ENCODE data around the gene CSK. TPM values are rescaled to one million over a fixed set of nuclear protein-coding genes. Genes with fewer than 3 reads are reported as not detected.
A peak's percentile ranks its signal among the peaks of the same experiment; 100 is the strongest.

Gene CSK
- total RNA-seq, 1 donor from 2014 or later, result 28.4 TPM

DNA sequence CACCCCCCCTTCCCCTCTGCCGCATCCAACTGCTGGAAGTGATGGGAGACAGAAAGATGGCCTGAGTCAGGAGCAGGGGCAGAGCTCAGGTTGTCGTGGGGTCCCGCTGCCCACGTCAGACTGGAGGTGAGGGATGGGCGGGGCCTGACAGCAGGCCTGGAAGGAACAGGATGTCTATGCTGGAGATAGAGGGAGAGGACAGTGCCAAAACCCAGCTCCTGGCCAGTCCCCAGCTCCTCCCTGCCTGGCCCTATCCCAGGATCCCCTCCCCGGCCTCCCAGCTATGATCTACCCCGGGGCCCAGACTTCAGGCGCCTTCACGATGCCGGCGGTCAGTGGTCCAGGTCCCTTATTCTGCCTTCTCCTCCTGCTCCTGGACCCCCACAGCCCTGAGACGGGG lies 30.7 kb downstream of the CSK start, which contains the start of gene LMAN1L:
LMAN1L (plus strand) TSS at position 303 of the 400 bp plus-strand sequence; CDS start at position 323, 20 bp downstream.
- no peak for TF ChIP-seq CTCF (conservative IDR thresholded peaks at IDR 0.05; ENCODE audit: low read depth, low read length)
- no peak for DNase-seq (ENCODE audit: low read depth)
- H3K4me3 ChIP-seq (ENCODE audit: low read depth, low read length), result no peak within 1 kb of the TSS

GRCh38 chr15:74815121-74815934 lies 33.4 kb downstream of the CSK start:
- DNase-seq (ENCODE audit: low read depth), result no peak
- no peak overlapping the region for H3K4me3 ChIP-seq (ENCODE audit: low read depth, low read length)
- no peak for TF ChIP-seq CTCF (conservative IDR thresholded peaks at IDR 0.05; ENCODE audit: low read depth, low read length)

DNA sequence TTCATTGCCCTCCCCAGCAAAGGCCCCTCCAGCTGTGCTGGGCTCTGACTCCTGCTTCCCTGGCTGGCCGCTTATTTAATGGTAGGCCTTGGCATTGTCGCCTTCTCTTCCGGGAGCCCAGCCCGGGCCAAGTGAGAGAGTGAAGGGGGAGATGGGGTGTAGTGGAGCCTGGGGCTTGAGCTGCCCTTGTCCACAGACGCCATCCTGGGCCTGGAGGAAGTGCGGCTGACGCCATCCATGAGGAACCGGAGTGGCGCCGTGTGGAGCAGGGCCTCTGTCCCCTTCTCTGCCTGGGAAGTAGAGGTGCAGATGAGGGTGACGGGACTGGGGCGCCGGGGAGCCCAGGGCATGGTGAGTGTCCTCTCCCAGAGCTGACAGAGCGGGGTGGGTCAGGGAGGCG lies 34.1 kb downstream of the CSK start:
- no peak for DNase-seq (ENCODE audit: low read depth)
- no peak for TF ChIP-seq CTCF (conservative IDR thresholded peaks at IDR 0.05; ENCODE audit: low read depth, low read length)
- H3K4me3 ChIP-seq (ENCODE audit: low read depth, low read length), result no peak overlapping the region

- no peak overlapping the region for H3K4me3 ChIP-seq (ENCODE audit: low read depth, low read length)
- no peak for TF ChIP-seq CTCF (conservative IDR thresholded peaks at IDR 0.05; ENCODE audit: low read depth, low read length)
- no peak for DNase-seq (ENCODE audit: low read depth)
Observed at GRCh38 chr15:74816624-74817369, 34.9 kb downstream of the CSK start.

DNA sequence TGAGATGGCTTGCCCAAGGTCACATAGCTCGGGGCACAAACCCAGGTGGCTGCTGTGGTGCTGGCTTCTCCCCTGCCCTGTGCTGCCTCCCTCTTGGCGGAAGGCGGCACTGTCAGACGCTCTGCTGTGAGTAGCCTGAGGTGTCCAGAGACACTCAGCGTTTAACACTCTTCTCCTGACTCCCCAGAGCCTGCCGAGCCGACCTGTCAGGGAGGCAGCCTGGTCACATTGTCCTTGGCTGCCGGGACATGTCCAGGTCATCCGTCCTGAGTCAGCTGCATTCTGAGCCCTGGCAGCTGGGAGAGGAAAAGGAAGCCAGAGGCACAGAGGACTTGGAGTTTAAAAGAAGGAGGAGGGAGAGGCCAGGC lies 35.5 kb downstream of the CSK start:
- TF ChIP-seq CTCF (conservative IDR thresholded peaks at IDR 0.05; ENCODE audit: low read depth, low read length), result peak; percentile 18
- no peak overlapping the region for H3K4me3 ChIP-seq (ENCODE audit: low read depth, low read length)
- no peak for DNase-seq (ENCODE audit: low read depth)

DNA sequence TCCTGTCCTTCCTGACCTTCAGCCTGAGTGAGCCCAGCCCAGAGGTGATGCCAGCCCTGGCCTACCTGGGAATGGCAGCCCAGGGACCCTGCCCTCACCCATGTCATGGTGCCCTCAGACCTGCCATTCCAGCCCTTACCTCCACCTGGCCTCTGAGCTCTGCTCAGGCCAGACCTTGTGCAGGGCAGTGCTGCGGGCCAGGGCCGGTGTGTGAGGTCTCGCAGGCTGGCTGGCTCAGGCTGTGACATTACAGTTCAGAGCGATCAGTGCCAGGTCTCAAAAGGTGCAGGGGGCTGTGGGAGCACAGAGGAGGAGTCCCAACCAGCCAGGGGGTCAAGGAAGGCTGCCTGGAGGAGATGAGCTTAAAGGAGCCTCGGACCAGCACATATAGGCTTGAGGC lies 38.2 kb downstream of the CSK start:
- H3K4me3 ChIP-seq (ENCODE audit: low read depth, low read length), result no peak overlapping the region
- TF ChIP-seq CTCF (conservative IDR thresholded peaks at IDR 0.05; ENCODE audit: low read depth, low read length), result no peak
- DNase-seq (ENCODE audit: low read depth), result no peak
